HepG2 (cell line): ENCODE data around the gene CHIC2. TPM values are rescaled to one million over a fixed set of nuclear protein-coding genes. Genes with fewer than 3 reads are reported as not detected.
"Not testable (repeated sequence)": the region's sequence is repeated elsewhere in the genome, so short reads cannot be mapped to it uniquely, and the experiment has no call there.

Source experiments
- ATAC-seq: fragments of 200-7000 bp; cut with Tn5 transposase; 3 replicates; pipeline ENCODE4 v1.9.1; 2020; ENCODE audit warnings: mild to moderate bottlenecking, moderate library complexity
- BruUV-seq: library from RNA; stranded (reverse); fragments of 400-500 nt; replicated peaks from 2 replicates; lab custom pipeline; 2021; lab: Mats Ljungman, UMichigan
- CTCF ChIA-PET: fragments of 300-600 bp; formaldehyde crosslinking; extraction: SDS; loops from one replicate; lab custom pipeline; 2021; ENCODE audit warnings: low total read pairs, inconsistent platforms, low intra/inter-chr PET ratio; lab: Yijun Ruan, JAX
- POLR2A ChIA-PET: fragments of 350-600 bp; sonication (Branson Sonifier 250); formaldehyde crosslinking; loops from one replicate; lab custom pipeline; 2020; ENCODE audit warnings: antibody characterized with exemption, inconsistent platforms; lab: Yijun Ruan, JAX
- DNase-seq: peaks from one replicate; pipeline ENCODE4 v3.0.0-alpha.2; 2015; ENCODE audit warnings: low spot score
- FAIRE-seq: peaks from 3 replicates; lab custom pipeline; 2011; peaks lifted over from hg19 to GRCh38; lab: Jason Lieb, UNC
- H2AFZ ChIP-seq: one replicate; pipeline ENCODE4 v1.6.1; 2011; ENCODE audit warnings: low read length, inconsistent platforms
- H3K27ac ChIP-seq: fragments of 300-600 bp; 3 replicates; pipeline ENCODE4 v1.8.0; 2011; ENCODE audit warnings: mixed run types, mild to moderate bottlenecking, mixed read lengths, low read length, inconsistent platforms; ENCODE audit not compliant: insufficient read depth; ENCODE audit errors: extremely low read length
- H3K27me3 ChIP-seq, 2 experiments: fragments of 200-600 bp in 1 of 2; 2 replicates in 1 of 2; 3 replicates in 1 of 2; pipeline versions ENCODE4 v1.6.0 to v1.8.0; 2011; ENCODE audit warnings: low read length in 2 of 2, mild to moderate bottlenecking in 2 of 2, moderate library complexity in 2 of 2, inconsistent platforms in 1 of 2; ENCODE audit not compliant: insufficient read depth in 2 of 2, control insufficient read depth in 1 of 2
- H3K36me3 ChIP-seq, 2 experiments: fragments of 200-600 bp in 1 of 2; replicated peaks in 1 of 2; 2 replicates in 1 of 2; 3 replicates in 1 of 2; pipeline versions ENCODE4 v1.5.1 to v1.8.0; 2011; ENCODE audit warnings: low read length in 2 of 2, inconsistent platforms in 1 of 2; ENCODE audit not compliant: insufficient read depth in 2 of 2, control insufficient read depth in 1 of 2
- H3K4me1 ChIP-seq: 2 replicates; pipeline ENCODE4 v1.5.1; 2012; ENCODE audit warnings: low read length, inconsistent platforms; ENCODE audit not compliant: insufficient read depth
- H3K4me2 ChIP-seq: 2 replicates; pipeline ENCODE4 v1.6.0; 2011; ENCODE audit warnings: low read depth, low read length, inconsistent platforms
- H3K4me3 ChIP-seq, 3 experiments: fragments of 200-600 bp in 1 of 3; sonication (generic), shearing (Covaris generic) in 1 of 3; replicated peaks in 1 of 3; 2 replicates each; pipeline ENCODE4 v1.5.1; 2011 to 2016; ENCODE audit warnings: low read length in 3 of 3, inconsistent platforms in 2 of 3, low read depth in 2 of 3, mild to moderate bottlenecking in 2 of 3, control low read depth in 1 of 3, mixed read lengths in 1 of 3; ENCODE audit not compliant: insufficient read depth in 1 of 3
- H3K79me2 ChIP-seq: one replicate; pipeline ENCODE4 v1.6.1; 2011; ENCODE audit warnings: low read length, inconsistent platforms; ENCODE audit not compliant: insufficient read depth
- H3K9ac ChIP-seq: 2 replicates; pipeline ENCODE4 v1.6.0; 2011; ENCODE audit warnings: mild to moderate bottlenecking, low read depth, low read length, inconsistent platforms; ENCODE audit not compliant: insufficient read depth
- H3K9me3 ChIP-seq: 2 replicates; pipeline ENCODE4 v1.5.1; 2012; ENCODE audit warnings: mild to moderate bottlenecking, low read length
- H4K20me1 ChIP-seq: 2 replicates; pipeline ENCODE4 v1.6.0; 2011; ENCODE audit warnings: inconsistent platforms, mild to moderate bottlenecking, low read length, moderate library complexity; ENCODE audit not compliant: insufficient read depth
- AGO1 ChIP-seq: fragments of 200-400 bp; formaldehyde crosslinking; IDR thresholded peaks from 2 replicates; pipeline ENCODE4 v1.6.1; 2017; ENCODE audit warnings: mild to moderate bottlenecking, low read depth, low read length, moderate library complexity; ENCODE audit not compliant: poor library complexity, severe bottlenecking
- ASH2L ChIP-seq: fragments of 300-600, 200-600 bp; sonication (generic); IDR thresholded peaks from 2 replicates; pipeline ENCODE4 v1.7.0; 2017; ENCODE audit warnings: low read depth, mild to moderate bottlenecking, moderate library complexity, mixed read lengths, low read length; ENCODE audit not compliant: insufficient read length
- CREB3 ChIP-seq: sonication (generic); formaldehyde crosslinking; IDR thresholded peaks from 2 replicates; pipeline ENCODE4 v1.5.0; 2020; ENCODE audit warnings: missing genetic modification reagents
- FOXO4 ChIP-seq: sonication (generic); formaldehyde crosslinking; conservative IDR thresholded peaks from 2 replicates; pipeline ENCODE4 v1.8.1; 2023; ENCODE audit warnings: missing genetic modification reagents
- MIER3 ChIP-seq: IDR thresholded peaks from 2 replicates; pipeline ENCODE4 v1.6.1; 2016; ENCODE audit warnings: missing compliant biosample characterization, borderline replicate concordance
- MZF1 ChIP-seq: sonication (generic); formaldehyde crosslinking; IDR thresholded peaks from 2 replicates; pipeline ENCODE4 v1.8.1; 2023; ENCODE audit warnings: mild to moderate bottlenecking, missing genetic modification reagents, borderline replicate concordance
- NKX3-1 ChIP-seq: sonication (generic); formaldehyde crosslinking; IDR thresholded peaks from 2 replicates; pipeline ENCODE4 v1.5.0; 2020; ENCODE audit warnings: missing genetic modification reagents
- NRL ChIP-seq: sonication (generic); formaldehyde crosslinking; IDR thresholded peaks from 2 replicates; pipeline ENCODE4 v1.5.0; 2020; ENCODE audit warnings: missing genetic modification reagents, mild to moderate bottlenecking, moderate library complexity, borderline replicate concordance
- SIN3A ChIP-seq: IDR thresholded peaks from 2 replicates; pipeline ENCODE4 v1.6.1; 2011; ENCODE audit warnings: low read depth, mild to moderate bottlenecking, control low read depth, low read length, borderline replicate concordance
- SKI ChIP-seq: fragments of 450-650 bp; IDR thresholded peaks from one replicate; pipeline ENCODE4 v1.6.1; 2018; ENCODE audit warnings: mild to moderate bottlenecking; ENCODE audit not compliant: partially characterized antibody
- TCF7 ChIP-seq: sonication (generic); IDR thresholded peaks from 2 replicates; pipeline ENCODE4 v1.6.1; 2016; ENCODE audit warnings: antibody characterized with exemption, low read depth
- UBTF ChIP-seq: sonication (generic); formaldehyde crosslinking; IDR thresholded peaks from 2 replicates; pipeline ENCODE4 v1.4.0; 2020; ENCODE audit warnings: mild to moderate bottlenecking, missing genetic modification reagents
- ZFP90 ChIP-seq: sonication (generic); formaldehyde crosslinking; IDR thresholded peaks from 2 replicates; pipeline ENCODE4 v1.8.0; 2022; ENCODE audit warnings: missing genetic modification reagents, mild to moderate bottlenecking, inconsistent platforms, borderline replicate concordance
- ZMAT3 ChIP-seq: sonication (generic); formaldehyde crosslinking; conservative IDR thresholded peaks from 2 replicates; pipeline ENCODE4 v1.7.0; 2021; ENCODE audit warnings: missing genetic modification reagents
- ZNF510 ChIP-seq: sonication (generic); formaldehyde crosslinking; IDR thresholded peaks from 2 replicates; pipeline ENCODE4 v1.4.0; 2020; ENCODE audit warnings: low read depth, mild to moderate bottlenecking, missing genetic modification reagents
- ZNF615 ChIP-seq: sonication (generic); formaldehyde crosslinking; IDR thresholded peaks from 2 replicates; pipeline ENCODE4 v1.5.0; 2020; ENCODE audit warnings: mild to moderate bottlenecking, missing genetic modification reagents, borderline replicate concordance
- ZNF773 ChIP-seq: sonication (generic); formaldehyde crosslinking; IDR thresholded peaks from 2 replicates; pipeline ENCODE4 v1.4.0; 2020; ENCODE audit warnings: missing genetic modification reagents, borderline replicate concordance
- ZNF777 ChIP-seq: sonication (generic); formaldehyde crosslinking; IDR thresholded peaks from 2 replicates; pipeline ENCODE4 v1.4.0; 2020; ENCODE audit warnings: missing genetic modification reagents
- ZNF883 ChIP-seq: sonication (generic); formaldehyde crosslinking; IDR thresholded peaks from 2 replicates; pipeline ENCODE4 v1.5.1; 2020; ENCODE audit warnings: mild to moderate bottlenecking, missing genetic modification reagents; ENCODE audit errors: not compliant biosample characterization
- WGBS: methylation state at CpG from one replicate; pipeline ENCODE4 v1.1.6; 2017; ENCODE audit warnings: low lambda C conversion rate; 5-methylcytosine and 5-hydroxymethylcytosine counted together
- in situ Hi-C: cut with HindIII; loops from 2 replicates; pipeline ENCODE4 v1.10.0; 2017; ENCODE audit warnings: low pct_unique_long_range_greater_than_20kb; ENCODE audit not compliant: extremely low pct_ligation_motif_present
- intact Hi-C: fragments of 100-400 bp; cut with micrococcal nuclease; formaldehyde crosslinking; loops from one replicate; pipeline ENCODE4 v1.10.0; 2022; ENCODE audit not compliant: unreplicated experiment
- polyA plus RNA-seq, 8 experiments: library from polyadenylated mRNA; depleted of rRNA in 3 of 8; stranded (reverse) in 7 of 8; unstranded in 1 of 8; fragments of >200 nt; fragmentation: Illumina TruSeq in 4 of 8; extraction: Trizol in 4 of 8; gene quantifications; 2 replicates each; pipeline versions ENCODE4 v1.2.1 to v1.2.3, GENCODE V29; 2011 to 2016; ENCODE audit warnings: low read depth in 4 of 8, missing spikeins in 1 of 8, mixed read lengths in 1 of 8; ENCODE audit not compliant: insufficient read depth in 1 of 8
- total RNA-seq, 5 experiments: library from RNA; depleted of rRNA; stranded (reverse); fragments of >200 nt; fragmentation: Illumina TruSeq; extraction: Trizol; gene quantifications; 2 replicates each; pipeline ENCODE4 v1.2.3, GENCODE V29; 2016; ENCODE audit warnings: low read depth in 1 of 5

CHIC2 gene
- total and polyA plus RNA-seq, 2 of the 13 experiments (the other 11 are each of a cell fraction or from before 2014, with no cell fraction given): 10.0 to 17.2 TPM

- TF ChIP-seq FOXO4 (CRISPR knock-in tag) (no peak), SIN3A (peak; percentile 81; the same call in 1 of the 2 replicates), MZF1 (CRISPR knock-in tag) (no peak), NKX3-1 (no peak), AGO1 (no peak), ZNF883 (CRISPR knock-in tag) (no peak), MIER3 (peak; percentile 69; the same call in 1 of the 2 replicates), SKI (peak; percentile 78), ZNF773 (no peak), ZNF615 (CRISPR knock-in tag) (no peak), ZFP90 (CRISPR knock-in tag) (peak; percentile 54; the same call in 1 of the 2 replicates), UBTF (peak; percentile 78; the same call in 1 of the 2 replicates), TCF7 (no peak), ZMAT3 (CRISPR knock-in tag) (no peak), ZNF777 (CRISPR knock-in tag) (peak; percentile 66), ASH2L (peak; percentile 78), NRL (CRISPR knock-in tag) (no peak), CREB3 (CRISPR knock-in tag) (no peak), ZNF510 (0 out of 2 replicates have a peak, but pooled peaks have one; percentile 85)
Measured at GRCh38 chr4:54064317-54065111, at the start of gene CHIC2 (continued).

GRCh38 chr4:54113206-54113605, 48.8 kb upstream of the CHIC2 start:
- BruUV-seq, H3K27ac ChIP-seq, intact Hi-C loops, H3K9ac ChIP-seq, FAIRE-seq, H2AFZ ChIP-seq, H3K9me3 ChIP-seq, H3K4me3 ChIP-seq, H3K4me1 ChIP-seq, in situ Hi-C loops, POLR2A ChIA-PET, ATAC-seq, H3K79me2 ChIP-seq, H3K4me2 ChIP-seq, CTCF ChIA-PET, DNase-seq, H3K27me3 ChIP-seq, H4K20me1 ChIP-seq, H3K36me3 ChIP-seq: not testable (repeated sequence)
- WGBS: 60% methylated on average over 1 of the region's 1 CpG
